Stimulated activated CD4-positive, alpha-beta T cell treated with anti-CD3 and anti-CD28 coated beads, Interleukin-1b, Interleukin-23, amount 100 ng/mL, for 24 hours (primary cell): Measurements from ENCODE around the gene CAMK2A.

ENCODE experiments used
- DNase-seq, 4 experiments: peaks; one replicate each; pipeline ENCODE4 v3.0.0-alpha.2; 2020; ENCODE audit warnings: low read depth in 4 of 4, low spot score in 1 of 4

The CAMK2A gene

GRCh38 chr5:150289551-150290390, at the start of gene CAMK2A:
Gene CAMK2A (minus strand): TSS chr5:150289773. CDS start chr5:150289625, 148 bp downstream.
- no peak for DNase-seq

DNA sequence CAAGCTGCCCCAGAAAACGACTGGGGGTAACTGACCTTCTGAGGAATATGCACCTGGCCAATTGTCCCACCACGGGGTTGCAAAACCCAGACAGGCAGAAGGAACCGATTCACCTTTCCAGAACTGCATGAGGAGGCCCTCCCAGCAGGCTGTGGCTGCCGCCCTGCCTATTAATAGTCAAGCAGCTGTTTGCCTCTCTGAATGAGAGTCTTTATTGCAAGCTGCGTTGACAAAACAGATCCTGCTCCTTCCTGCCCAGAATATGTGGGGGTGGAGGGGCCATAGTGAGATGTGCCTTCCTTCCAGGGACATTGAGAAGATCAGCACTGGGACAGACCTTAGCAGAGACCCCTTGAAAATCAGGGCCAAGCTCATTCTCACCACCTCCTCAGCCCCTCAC, 49.6 kb upstream of the CAMK2A start:
- no peak for DNase-seq

GRCh38 chr5:150338546-150338945, 49.0 kb upstream of the CAMK2A start:
- DNase-seq: no peak

DNA sequence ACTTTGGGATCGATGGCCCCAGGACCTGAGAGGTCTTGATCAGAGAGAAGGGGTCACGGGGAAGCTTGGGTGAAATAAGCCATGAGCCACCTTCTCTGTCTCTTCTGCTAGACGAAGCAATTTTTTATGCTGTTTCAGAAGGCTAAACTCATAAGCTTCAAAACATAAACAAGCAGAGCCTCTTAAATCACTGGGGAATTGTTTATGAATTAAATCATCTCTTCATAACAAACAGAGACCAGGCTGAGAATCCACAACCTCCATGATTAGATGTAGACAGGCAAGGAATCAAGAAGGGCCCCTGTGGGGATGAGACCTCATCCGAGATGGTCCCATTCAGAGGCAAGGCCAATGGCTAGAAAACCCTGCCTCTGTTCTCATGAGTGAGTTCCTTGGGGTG, 46.2 kb upstream of the CAMK2A start:
- no peak for DNase-seq

GRCh38 chr5:150333400-150333799, 43.8 kb upstream of the CAMK2A start:
- DNase-seq: no peak

DNA sequence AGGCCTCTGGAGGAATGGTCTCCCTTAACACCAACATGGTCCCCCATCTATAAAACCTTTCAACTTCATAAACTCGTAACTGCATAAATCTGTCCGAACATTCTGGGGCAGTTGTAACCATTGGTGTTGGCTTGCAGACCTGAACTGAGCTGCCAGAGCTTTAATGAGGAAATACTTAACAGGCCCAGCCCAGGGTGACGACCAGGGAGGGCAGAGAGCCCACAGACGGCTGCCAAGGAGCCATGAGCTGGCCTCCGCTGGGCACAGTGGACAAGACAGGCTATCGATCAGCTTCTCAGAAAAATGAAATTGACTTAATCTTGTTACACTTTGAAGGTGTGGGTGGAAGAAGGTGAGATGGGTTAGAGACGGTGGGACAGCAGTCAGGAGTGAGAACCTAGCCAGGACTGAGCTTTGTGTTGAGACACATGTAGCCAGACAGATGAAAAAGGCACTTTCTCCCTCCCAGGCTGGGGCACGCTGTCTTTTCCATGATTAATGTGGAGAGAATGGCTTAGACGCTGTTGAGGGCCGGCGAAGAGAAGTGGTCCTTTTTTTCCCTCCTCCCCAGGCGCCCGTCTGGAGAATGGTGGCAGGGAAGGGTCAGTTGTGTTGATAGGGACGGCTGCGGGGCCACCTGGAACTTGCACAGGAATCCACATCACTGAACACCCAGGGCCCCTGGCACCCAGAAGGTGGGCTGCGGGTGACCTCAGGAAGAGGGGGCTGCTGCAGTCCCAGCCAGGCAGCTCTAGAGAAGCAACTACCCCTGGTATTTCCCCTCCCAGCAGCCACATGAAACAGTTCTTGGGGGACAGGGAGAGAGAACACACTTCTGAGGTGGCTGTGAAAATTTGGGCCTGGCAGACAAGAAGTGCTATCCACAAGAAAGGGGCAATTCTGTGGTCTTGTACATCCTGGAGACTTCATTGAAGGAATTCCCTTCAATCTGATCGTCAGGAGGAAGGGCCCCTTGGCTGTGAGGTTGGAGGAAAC, 40.6 kb upstream of the CAMK2A start:
- no peak for DNase-seq

DNA sequence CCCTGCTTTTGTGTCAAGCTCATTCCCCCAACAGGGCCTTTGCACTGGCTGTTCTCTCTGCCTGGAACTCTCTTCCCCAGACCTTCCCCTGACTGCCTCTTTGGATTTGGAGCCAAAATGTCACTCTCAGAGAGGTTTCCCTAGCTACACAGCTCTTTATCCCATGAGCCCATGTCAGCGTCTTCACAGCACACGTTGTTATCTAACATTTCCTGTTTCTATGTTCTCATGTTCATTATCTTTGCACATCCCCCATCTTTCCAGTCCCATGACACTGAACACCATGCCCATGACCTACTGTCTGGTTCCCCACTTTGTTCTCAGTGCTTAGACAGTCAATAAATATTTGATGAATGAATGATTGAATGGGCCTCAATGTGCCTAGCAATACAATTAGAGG, 39.5 kb upstream of the CAMK2A start:
- no peak for DNase-seq

GRCh38 chr5:150328515-150328914, 38.9 kb upstream of the CAMK2A start:
- no peak for DNase-seq

- DNase-seq: no peak
Measured at GRCh38 chr5:150327139-150327538, 37.6 kb upstream of the CAMK2A start.

GRCh38 chr5:150326707-150327106, 37.1 kb upstream of the CAMK2A start:
- DNase-seq: no peak

DNA sequence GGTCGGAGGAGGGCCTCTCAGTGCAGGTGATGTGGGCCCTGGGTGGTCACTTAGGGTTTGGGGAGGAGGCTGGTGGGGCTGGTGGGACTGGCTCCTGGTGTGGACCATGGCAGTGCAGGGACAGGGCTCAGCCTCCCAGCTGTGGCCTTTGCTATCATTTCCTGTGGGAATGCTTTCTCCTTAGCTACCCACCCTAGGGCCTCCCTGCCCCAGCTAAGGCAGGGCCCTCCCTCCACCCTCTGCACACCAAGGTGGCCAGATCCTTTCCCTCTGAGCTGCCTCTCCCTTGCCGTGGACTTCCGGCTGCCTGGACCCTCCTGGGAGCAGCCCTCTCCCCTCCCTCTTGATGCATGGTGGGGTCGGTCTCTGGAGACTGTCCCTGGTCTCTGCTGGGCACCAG, 35.9 kb upstream of the CAMK2A start:
- DNase-seq: no peak

- DNase-seq: no peak
Measured at GRCh38 chr5:150323819-150324218, 34.2 kb upstream of the CAMK2A start.

DNA sequence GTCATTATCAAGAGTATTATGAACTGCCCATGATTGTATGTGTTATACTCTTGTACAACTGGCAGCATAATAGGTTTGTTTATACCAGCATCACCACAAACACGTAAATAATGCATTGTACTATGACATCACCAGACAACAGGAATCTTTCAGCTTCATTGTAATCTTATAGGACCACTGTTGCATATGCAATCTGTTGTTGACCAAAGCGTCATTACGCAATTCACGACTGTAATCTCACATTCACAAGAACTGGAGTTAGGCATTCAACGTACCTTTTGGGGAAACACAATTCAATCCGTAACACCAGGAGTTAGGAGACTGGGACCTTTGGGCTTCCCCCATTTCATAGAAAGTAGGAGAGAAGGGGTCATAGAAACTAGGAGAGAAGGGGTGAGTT, 33.5 kb upstream of the CAMK2A start:
- DNase-seq: no peak

DNA sequence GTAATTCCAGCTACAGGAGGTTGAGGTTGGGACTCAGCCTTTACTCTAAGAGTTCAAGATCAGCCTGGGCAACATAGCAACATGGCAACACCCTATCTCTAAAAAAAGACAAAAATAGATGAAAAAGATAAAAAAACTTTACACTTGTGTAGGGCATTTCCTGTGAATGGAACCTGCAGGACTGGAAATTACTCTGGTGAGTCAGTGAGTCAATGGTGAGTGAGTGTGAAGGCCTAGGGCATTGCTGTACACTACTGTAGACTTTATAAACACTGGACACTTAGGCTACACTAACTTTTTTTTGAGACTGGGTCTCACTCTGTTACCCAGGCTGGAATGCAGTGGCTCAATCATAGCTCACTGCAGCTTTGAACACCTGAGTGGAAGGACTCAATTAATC, 32.6 kb upstream of the CAMK2A start:
- no peak for DNase-seq

GRCh38 chr5:150321784-150322183, 32.2 kb upstream of the CAMK2A start:
- no peak for DNase-seq

- DNase-seq: no peak
Measured at GRCh38 chr5:150321211-150321610, 31.6 kb upstream of the CAMK2A start.

- DNase-seq: no peak
Measured at GRCh38 chr5:150320044-150320613, 30.6 kb upstream of the CAMK2A start.

GRCh38 chr5:150319484-150319790, 29.9 kb upstream of the CAMK2A start:
- no peak for DNase-seq

DNA sequence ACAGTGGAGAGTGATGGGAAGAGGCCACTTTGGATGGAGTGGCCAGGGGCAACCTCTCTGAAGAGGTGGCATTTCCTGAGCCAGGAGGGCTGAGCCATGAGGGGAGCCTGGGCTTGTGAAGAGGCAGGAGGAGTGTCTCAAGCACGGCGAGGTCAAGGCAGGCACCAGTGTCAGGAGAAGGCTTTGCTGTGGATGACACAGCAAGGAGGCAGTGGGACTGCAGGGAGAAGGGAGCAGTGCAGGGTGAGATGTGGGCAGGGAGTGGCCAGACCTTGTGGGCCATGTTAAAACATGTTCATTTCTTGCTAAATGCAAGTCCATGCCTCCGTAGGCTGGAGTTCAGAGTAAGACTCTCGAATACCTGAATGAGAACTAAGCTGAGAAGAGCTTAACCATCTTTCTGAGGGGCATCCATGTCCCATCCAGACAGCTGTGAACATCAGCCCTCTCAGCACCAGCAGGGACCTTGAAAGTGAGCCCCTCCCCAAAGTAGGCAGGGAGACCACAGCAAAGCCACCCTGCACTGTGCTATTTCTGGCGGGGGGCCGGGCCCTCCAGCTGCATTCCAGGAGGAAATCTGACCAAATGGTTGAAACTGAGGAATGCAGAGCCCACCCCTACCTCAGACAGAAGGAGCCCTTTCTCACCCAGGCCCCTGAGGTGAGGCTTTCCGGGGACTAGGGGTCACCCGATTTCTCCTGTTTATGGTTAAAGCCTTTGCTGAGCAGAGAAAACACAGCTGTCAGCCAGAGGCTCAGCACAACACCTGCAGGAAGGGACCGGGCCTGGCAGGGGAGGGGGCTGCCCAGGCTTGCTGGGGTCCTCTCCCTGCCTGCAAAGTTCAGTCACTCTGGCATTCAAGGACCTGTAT, 29.3 kb upstream of the CAMK2A start:
- no peak for DNase-seq

GRCh38 chr5:150317048-150318003, 27.8 kb upstream of the CAMK2A start:
- DNase-seq: no peak
